K562 (cell line): ENCODE data around the gene TRABD2B. TPM values are rescaled to one million over a fixed set of nuclear protein-coding genes. Genes with fewer than 3 reads are reported as not detected.

Source experiments
- ATAC-seq: fragments of 200-7000 bp; cut with Tn5 transposase; 3 replicates; pipeline ENCODE4 v1.9.1; 2020; ENCODE audit warnings: moderate library complexity
- BruUV-seq: library from RNA; stranded (reverse); fragments of 400-500 nt; replicated peaks from 2 replicates; lab custom pipeline; 2021; lab: Mats Ljungman, UMichigan
- CTCF ChIA-PET: fragments of 300-600 bp; formaldehyde crosslinking; extraction: SDS; loops from one replicate; lab custom pipeline; 2021; ENCODE audit warnings: low intra/inter-chr PET ratio; lab: Yijun Ruan, JAX
- POLR2A ChIA-PET: fragments of 300-600, 350-650 bp; sonication (Branson Sonifier 250); formaldehyde crosslinking; extraction: SDS; loops from one replicate; lab custom pipeline; 2021; ENCODE audit warnings: antibody characterized with exemption, inconsistent platforms; lab: Yijun Ruan, JAX
- DNase-seq, 4 experiments: peaks; one replicate each; pipeline versions ENCODE4 v3.0.0 to v3.0.0-alpha.2; 2011 to 2018; ENCODE audit warnings: low spot score in 3 of 4, mixed read lengths in 3 of 4; ENCODE audit errors: extremely low read depth in 1 of 4
- FAIRE-seq: peaks from 2 replicates; lab custom pipeline; 2011; peaks lifted over from hg19 to GRCh38; lab: Jason Lieb, UNC
- H2AFZ ChIP-seq: 2 replicates; pipeline ENCODE4 v1.6.0; 2011; ENCODE audit warnings: low read depth, low read length, control low read depth, inconsistent platforms
- H3K27ac ChIP-seq: fragments of 200-600 bp; 3 replicates; pipeline ENCODE4 v1.8.0; 2011; ENCODE audit warnings: low read depth, mild to moderate bottlenecking, control low read depth, inconsistent platforms, low read length, moderate library complexity, mixed read lengths; ENCODE audit errors: extremely low read depth
- H3K27me3 ChIP-seq, 2 experiments: fragments of 300-600 bp in 1 of 2; 2 replicates in 1 of 2; 3 replicates in 1 of 2; pipeline versions ENCODE4 v1.6.0 to v1.8.0; 2011; ENCODE audit warnings: inconsistent platforms in 2 of 2, low read length in 2 of 2, mild to moderate bottlenecking in 1 of 2, mixed read lengths in 1 of 2, moderate library complexity in 1 of 2; ENCODE audit not compliant: control insufficient read depth in 2 of 2, insufficient read depth in 2 of 2
- H3K36me3 ChIP-seq: fragments of 300-600 bp; 3 replicates; pipeline ENCODE4 v1.8.0; 2011; ENCODE audit warnings: mild to moderate bottlenecking, low read length, inconsistent platforms; ENCODE audit not compliant: control insufficient read depth, insufficient read depth
- H3K4me1 ChIP-seq, 2 experiments: fragments of 200-600 bp in 1 of 2; replicated peaks in 1 of 2; 2 replicates in 1 of 2; 3 replicates in 1 of 2; pipeline versions ENCODE4 v1.5.1 to v1.8.0; 2011; ENCODE audit warnings: inconsistent platforms in 2 of 2, low read length in 2 of 2, mild to moderate bottlenecking in 1 of 2, mixed read lengths in 1 of 2, moderate library complexity in 1 of 2; ENCODE audit not compliant: control insufficient read depth in 2 of 2, insufficient read depth in 2 of 2
- H3K4me2 ChIP-seq: 2 replicates; pipeline ENCODE4 v1.6.1; 2011; ENCODE audit warnings: low read length, control low read depth, inconsistent platforms, mixed read lengths; ENCODE audit not compliant: insufficient read depth
- H3K4me3 ChIP-seq: fragments of 200-600 bp; sonication (generic), shearing (Covaris generic); 2 replicates; pipeline ENCODE4 v1.5.1; 2016; ENCODE audit warnings: control low read depth, inconsistent platforms
- H3K79me2 ChIP-seq: fragments of 200-600 bp; 3 replicates; pipeline ENCODE4 v1.8.0; 2011; ENCODE audit warnings: low read length, inconsistent platforms; ENCODE audit not compliant: control insufficient read depth, insufficient read depth
- H3K9ac ChIP-seq, 2 experiments: 2 replicates each; pipeline versions ENCODE4 v1.6.0 to v1.6.1; 2011; ENCODE audit warnings: low read depth in 2 of 2, low read length in 2 of 2, control low read depth in 1 of 2, inconsistent platforms in 1 of 2, mild to moderate bottlenecking in 1 of 2, mixed read lengths in 1 of 2; ENCODE audit not compliant: insufficient read depth in 1 of 2
- H3K9me1 ChIP-seq: one replicate; pipeline ENCODE4 v1.6.0; 2011; ENCODE audit warnings: inconsistent platforms, mild to moderate bottlenecking, low read length, moderate library complexity; ENCODE audit not compliant: control insufficient read depth, insufficient read depth
- H3K9me3 ChIP-seq: replicated peaks from 2 replicates; pipeline ENCODE4 v1.5.1; 2011; ENCODE audit warnings: low read depth, low read length, inconsistent platforms; ENCODE audit not compliant: control insufficient read depth, insufficient read depth
- H4K20me1 ChIP-seq: replicated peaks from 2 replicates; pipeline ENCODE4 v1.6.1; 2011; ENCODE audit warnings: low read length, inconsistent platforms, mixed read lengths; ENCODE audit not compliant: control insufficient read depth, insufficient read depth
- DPF2 ChIP-seq: fragments of 450-650 bp; IDR thresholded peaks from 2 replicates; pipeline ENCODE4 v1.6.1; 2016
- E2F4 ChIP-seq: sonication (generic); formaldehyde crosslinking; IDR thresholded peaks from 2 replicates; pipeline ENCODE4 v1.8.0; 2022; ENCODE audit warnings: mild to moderate bottlenecking, low read depth, missing genetic modification reagents
- FIP1L1 ChIP-seq: fragments of 200-400 bp; formaldehyde crosslinking; IDR thresholded peaks from 2 replicates; pipeline ENCODE4 v1.6.1; 2018; ENCODE audit warnings: mild to moderate bottlenecking, low read depth, low read length; ENCODE audit not compliant: poor library complexity, severe bottlenecking
- FOXJ2 ChIP-seq: fragments of 200-800 bp; sonication (Bioruptor generic); IDR thresholded peaks from 2 replicates; pipeline ENCODE4 v1.6.1; 2016; ENCODE audit warnings: missing genetic modification characterization, missing compliant biosample characterization
- FOXK2 ChIP-seq, 2 experiments: fragments of 450-650 bp; IDR thresholded peaks in 1 of 2; conservative IDR thresholded peaks in 1 of 2; 2 replicates each; pipeline ENCODE4 v1.6.1; 2016; ENCODE audit warnings: low read depth in 2 of 2, mild to moderate bottlenecking in 1 of 2
- MAZ ChIP-seq, 2 experiments: fragments of 450-650 bp in 1 of 2; sonication (generic) in 1 of 2; formaldehyde crosslinking; IDR thresholded peaks in 1 of 2; conservative IDR thresholded peaks in 1 of 2; 2 replicates each; pipeline versions ENCODE4 v1.4.0 to v1.5.0; 2020; ENCODE audit warnings: mild to moderate bottlenecking in 1 of 2, missing genetic modification reagents in 1 of 2
- SMARCE1 ChIP-seq: fragments of 450-650 bp; IDR thresholded peaks from 2 replicates; pipeline ENCODE4 v1.7.1; 2016; ENCODE audit warnings: mild to moderate bottlenecking
- TCFL5 ChIP-seq: fragments of 250-450 bp; sonication (Bioruptor Pico); conservative IDR thresholded peaks from 2 replicates; pipeline ENCODE4 v1.6.1; 2021; ENCODE audit warnings: mild to moderate bottlenecking, moderate library complexity, matching md5 sums
- ZNF398 ChIP-seq: fragments of 250-450 bp; sonication (Bioruptor Pico); IDR thresholded peaks from 2 replicates; pipeline ENCODE4 v1.8.0; 2021; ENCODE audit warnings: moderate library complexity, mild to moderate bottlenecking, inconsistent platforms
- ZSCAN32 ChIP-seq: fragments of 450-650 bp; formaldehyde crosslinking; IDR thresholded peaks from 2 replicates; pipeline ENCODE4 v1.4.0; 2020; ENCODE audit warnings: mild to moderate bottlenecking, moderate library complexity
- WGBS: fragments of 100-300 bp; shearing (Covaris generic); methylation state at CpG from one replicate; pipeline ENCODE4 v1.1.6; 2016; ENCODE audit warnings: low coverage, mixed read lengths; ENCODE audit not compliant: insufficient coverage; ENCODE audit errors: missing lambda C conversion rate; 5-methylcytosine and 5-hydroxymethylcytosine counted together
- in situ Hi-C: fragments of 300-500 bp; cut with MboI; formaldehyde crosslinking; loops from 4 replicates; pipeline ENCODE4 v1.15.0; 2018; ENCODE audit warnings: inconsistent platforms, mixed read lengths
- intact Hi-C: fragments of 100-400 bp; cut with micrococcal nuclease; formaldehyde crosslinking; loops from 2 replicates; pipeline ENCODE4 v1.14.2; 2022
- polyA plus RNA-seq, 8 experiments: library from polyadenylated mRNA; depleted of rRNA in 4 of 8; stranded (reverse) in 5 of 8; unstranded in 3 of 8; fragments of >200 nt; fragmentation: Nextera tagmentation in 2 of 8; fragmentation: Illumina TruSeq in 1 of 8; extraction: Ambion mirVana in 2 of 8; extraction: Trizol in 1 of 8; gene quantifications; 2 replicates each; pipeline versions ENCODE4 v1.2.1 to v1.2.3, GENCODE V29; 2011 to 2014; ENCODE audit warnings: inconsistent platforms in 1 of 8, missing spikeins in 1 of 8
- total RNA-seq, 7 experiments: library from RNA; depleted of rRNA in 6 of 7; stranded (reverse); fragments of >200 nt in 6 of 7; fragmentation: Illumina TruSeq in 2 of 7; extraction: Trizol in 2 of 7; gene quantifications; 2 replicates each; pipeline versions ENCODE4 v1.2.1 to v1.2.3, GENCODE V29; 2011 to 2021; ENCODE audit warnings: low replicate concordance in 1 of 7
- TF ChIP-seq, protein P1 (sequence below): fragments of 250-450 bp; sonication (Bioruptor Pico); IDR thresholded peaks from 2 replicates; pipeline ENCODE4 v1.9.0; 2021; ENCODE audit warnings: mild to moderate bottlenecking
- TF ChIP-seq, protein P2 (sequence below): IDR thresholded peaks from 3 replicates; pipeline ENCODE4 v1.6.1; 2011; ENCODE audit warnings: borderline replicate concordance, mild to moderate bottlenecking; ENCODE audit not compliant: insufficient read length, insufficient read depth

The TRABD2B gene
- total and polyA plus RNA-seq, 9 of the 15 experiments (the other 6 are each of a cell fraction or from before 2014, with no cell fraction given) = not detected

- H3K9me1 ChIP-seq = peaks cover 2% of the 10 kb centered on the region
- no peaks in the 10 kb centered on the region for H3K4me1 ChIP-seq
- H3K4me2 ChIP-seq = no peak overlapping the region
- H3K9me3 ChIP-seq = no peaks in the 10 kb centered on the region
- ChIA-PET CTCF (no interaction called here), POLR2A (no interaction called here)
- peaks cover 12 to 68% of the 10 kb centered on the region in 2 experiments for H3K27me3 ChIP-seq
- no peak overlapping the region for H3K27ac ChIP-seq
- in situ Hi-C loops (no loop called here), intact Hi-C loops (no loop called here)
- TF ChIP-seq, protein P1, sequence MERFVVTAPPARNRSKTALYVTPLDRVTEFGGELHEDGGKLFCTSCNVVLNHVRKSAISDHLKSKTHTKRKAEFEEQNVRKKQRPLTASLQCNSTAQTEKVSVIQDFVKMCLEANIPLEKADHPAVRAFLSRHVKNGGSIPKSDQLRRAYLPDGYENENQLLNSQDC = no peak
- TF ChIP-seq SMARCE1 (no peak), TCFL5 (CRISPR knock-in tag) (no peak), DPF2 (no peak), E2F4 (CRISPR knock-in tag) (no peak), ZNF398 (CRISPR knock-in tag) (no peak), ZSCAN32 (no peak), FOXJ2 (tag) (no peak), FOXK2 (conservative IDR thresholded peaks at IDR 0.05 in 1 of 2, IDR thresholded peaks at IDR 0.05 in 1 of 2; ENCODE audit: low read depth in 2 of 2) (no peak), MAZ (CRISPR knock-in tag; conservative IDR thresholded peaks at IDR 0.05 in 1 of 2, IDR thresholded peaks at IDR 0.05 in 1 of 2) (no peak), FIP1L1 (no peak)
- TF ChIP-seq, protein P2, sequence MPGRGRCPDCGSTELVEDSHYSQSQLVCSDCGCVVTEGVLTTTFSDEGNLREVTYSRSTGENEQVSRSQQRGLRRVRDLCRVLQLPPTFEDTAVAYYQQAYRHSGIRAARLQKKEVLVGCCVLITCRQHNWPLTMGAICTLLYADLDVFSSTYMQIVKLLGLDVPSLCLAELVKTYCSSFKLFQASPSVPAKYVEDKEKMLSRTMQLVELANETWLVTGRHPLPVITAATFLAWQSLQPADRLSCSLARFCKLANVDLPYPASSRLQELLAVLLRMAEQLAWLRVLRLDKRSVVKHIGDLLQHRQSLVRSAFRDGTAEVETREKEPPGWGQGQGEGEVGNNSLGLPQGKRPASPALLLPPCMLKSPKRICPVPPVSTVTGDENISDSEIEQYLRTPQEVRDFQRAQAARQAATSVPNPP = no peak
- ATAC-seq (no peak), DNase-seq (no peak), FAIRE-seq (no peak)
- WGBS = 0% methylated on average over 3 of the region's 3 CpGs
- H3K9ac ChIP-seq = no peak overlapping the region
- no TSS peak for BruUV-seq
- no peaks in the 10 kb centered on the region for H3K36me3 ChIP-seq
- no peak overlapping the region for H3K4me3 ChIP-seq
- H3K79me2 ChIP-seq = no peaks in the 10 kb centered on the region
- H2AFZ ChIP-seq = no peak overlapping the region
- H4K20me1 ChIP-seq = peaks cover 20% of the 10 kb centered on the region; the same call in 1 of the 2 replicates
Measured at GRCh38 chr1:47779613-47780012, 217.6 kb downstream of the TRABD2B start.
